Right lung (tissue), 5 donors: ENCODE measurements around the gene CERS4. TPM values are rescaled to one million over a fixed set of nuclear protein-coding genes. Genes with fewer than 3 reads are reported as not detected.
"Not testable (repeated sequence)": the region's sequence is repeated elsewhere in the genome, so short reads cannot be mapped to it uniquely, and the experiment has no call there.

Source experiments
- DNase-seq, 2 donors: peaks; one replicate each; pipeline ENCODE4 v3.0.0-alpha.2; 2013
- polyA plus RNA-seq, 5 donors: library from polyadenylated mRNA; unstranded; fragments of 120-200 nt; gene quantifications; one replicate each; pipeline versions ENCODE4 v1.2.1 to v1.2.3, GENCODE V29; 2013; ENCODE audit warnings: inconsistent platforms in 1 of 5, low replicate concordance in 1 of 5; ENCODE audit not compliant: insufficient read length in 5 of 5, insufficient read depth in 1 of 5

CERS4 gene
- polyA plus RNA-seq, 5 donors = 41.4 to 62.9 (median 53.1) TPM

GRCh38 chr19:8259142-8259921 lies 50.2 kb downstream of the CERS4 start:
- no peak for DNase-seq

- DNase-seq = no peak
Measured at GRCh38 chr19:8259922-8260247, 50.7 kb downstream of the CERS4 start.

GRCh38 chr19:8261347-8261746 lies 52.2 kb downstream of the CERS4 start:
- DNase-seq = no peak

GRCh38 chr19:8261881-8262280 lies 52.7 kb downstream of the CERS4 start:
- DNase-seq = no peak

GRCh38 chr19:8262431-8262830 lies 53.3 kb downstream of the CERS4 start:
- DNase-seq = no peak

- not testable (repeated sequence) for DNase-seq
Measured at GRCh38 chr19:8264248-8264647, 55.1 kb downstream of the CERS4 start.

- DNase-seq = no peak
Measured at GRCh38 chr19:8265872-8266271, 56.7 kb downstream of the CERS4 start.

GRCh38 chr19:8269724-8270123 lies 60.6 kb downstream of the CERS4 start:
- no peak for DNase-seq

GRCh38 chr19:8276508-8276907 lies 67.3 kb downstream of the CERS4 start:
- DNase-seq = not testable (repeated sequence)

- not testable (repeated sequence) for DNase-seq
Measured at GRCh38 chr19:8291337-8291736, 82.2 kb downstream of the CERS4 start.

- no peak for DNase-seq
Measured at GRCh38 chr19:8302357-8302691, 93.2 kb downstream of the CERS4 start.

- DNase-seq = no peak
Measured at GRCh38 chr19:8302734-8303133, 93.6 kb downstream of the CERS4 start.

- no peak for DNase-seq
Measured at GRCh38 chr19:8304841-8305621, 95.9 kb downstream of the CERS4 start.

- DNase-seq = no peak
Measured at GRCh38 chr19:8305798-8306197, 96.6 kb downstream of the CERS4 start.

- DNase-seq = no peak
Measured at GRCh38 chr19:8306235-8307054, 97.3 kb downstream of the CERS4 start.

- DNase-seq = no peak
Measured at GRCh38 chr19:8307400-8307964, 98.3 kb downstream of the CERS4 start.

GRCh38 chr19:8307965-8308866 lies 99.0 kb downstream of the CERS4 start, which contains the start of gene CD320:
Gene CD320, minus strand, starts transcription at chr19:8308358. Its CDS starts 68 bp downstream, at chr19:8308290.
- DNase-seq = peak; percentile 87 to 90

GRCh38 chr19:8308891-8309291 lies 99.7 kb downstream of the CERS4 start:
- no peak for DNase-seq

- DNase-seq = no peak
Measured at GRCh38 chr19:8310342-8311055, 101.3 kb downstream of the CERS4 start.
